H9 (cell line): ENCODE measurements around the gene DLG1. TPM values are rescaled to one million over a fixed set of nuclear protein-coding genes. Genes with fewer than 3 reads are reported as not detected.

Experiments
- DNase-seq: peaks from one replicate; pipeline ENCODE4 v3.0.0-alpha.2; 2017
- H2AFZ ChIP-seq: one replicate; pipeline ENCODE4 v1.6.1; 2013; ENCODE audit warnings: mild to moderate bottlenecking, low read length, control low read depth, moderate library complexity
- H2AK5ac ChIP-seq: 2 replicates; pipeline ENCODE4 v1.6.1; 2013; ENCODE audit warnings: low read length, control low read depth, mixed read lengths; ENCODE audit not compliant: insufficient read length
- H2BK120ac ChIP-seq: one replicate; pipeline ENCODE4 v1.6.1; 2013; ENCODE audit warnings: low read depth, mild to moderate bottlenecking, low read length, control low read depth, inconsistent platforms; ENCODE audit not compliant: poor library complexity, severe bottlenecking
- H2BK12ac ChIP-seq: 2 replicates; pipeline ENCODE4 v1.6.1; 2013; ENCODE audit warnings: low read length, control low read depth, mixed read lengths, low read depth; ENCODE audit not compliant: insufficient read length
- H2BK15ac ChIP-seq: 2 replicates; pipeline ENCODE4 v1.6.1; 2013; ENCODE audit warnings: low read depth, low read length, control low read depth
- H2BK20ac ChIP-seq: one replicate; pipeline ENCODE4 v1.6.1; 2013; ENCODE audit warnings: low read depth, mild to moderate bottlenecking, low read length, control low read depth, inconsistent platforms; ENCODE audit not compliant: poor library complexity, severe bottlenecking
- H2BK5ac ChIP-seq: 2 replicates; pipeline ENCODE4 v1.6.1; 2013; ENCODE audit warnings: low read length, control low read depth, mixed read lengths; ENCODE audit not compliant: insufficient read length
- H3K14ac ChIP-seq: 2 replicates; pipeline ENCODE4 v1.6.1; 2013; ENCODE audit warnings: low read length, control low read depth; ENCODE audit not compliant: insufficient read depth
- H3K18ac ChIP-seq: 2 replicates; pipeline ENCODE4 v1.6.1; 2013; ENCODE audit warnings: low read depth, mild to moderate bottlenecking, mixed read lengths, low read length, control low read depth; ENCODE audit not compliant: insufficient read length
- H3K23ac ChIP-seq: 2 replicates; pipeline ENCODE4 v1.6.1; 2013; ENCODE audit warnings: low read length, control low read depth, mixed read lengths, low read depth; ENCODE audit not compliant: insufficient read length
- H3K23me2 ChIP-seq: 2 replicates; pipeline ENCODE4 v1.6.1; 2013; ENCODE audit warnings: low read depth, mild to moderate bottlenecking, mixed read lengths, low read length, control low read depth; ENCODE audit not compliant: insufficient read length, poor library complexity, severe bottlenecking
- H3K27ac ChIP-seq: 2 replicates; pipeline ENCODE4 v1.5.1; 2013; ENCODE audit warnings: low read length, control low read depth, mixed read lengths, low read depth; ENCODE audit not compliant: insufficient read length
- H3K27me3 ChIP-seq: 2 replicates; pipeline ENCODE4 v1.6.1; 2013; ENCODE audit warnings: low read length, control low read depth, inconsistent platforms; ENCODE audit not compliant: insufficient read depth
- H3K4ac ChIP-seq: 2 replicates; pipeline ENCODE4 v1.6.1; 2013; ENCODE audit warnings: low read depth, mild to moderate bottlenecking, control low read depth, inconsistent platforms, low read length, moderate library complexity
- H3K4me1 ChIP-seq: 2 replicates; pipeline ENCODE4 v1.6.1; 2013; ENCODE audit warnings: low read length, control low read depth, inconsistent platforms; ENCODE audit not compliant: insufficient read depth
- H3K4me2 ChIP-seq: 2 replicates; pipeline ENCODE4 v1.6.1; 2013; ENCODE audit warnings: low read length, control low read depth, mixed read lengths; ENCODE audit not compliant: insufficient read length, insufficient read depth
- H3K56ac ChIP-seq: 2 replicates; pipeline ENCODE4 v1.6.1; 2013; ENCODE audit warnings: low read depth, mild to moderate bottlenecking, mixed read lengths, low read length, control low read depth; ENCODE audit not compliant: insufficient read length
- H3K79me1 ChIP-seq: 2 replicates; pipeline ENCODE4 v1.6.1; 2013; ENCODE audit warnings: low read depth, mild to moderate bottlenecking, moderate library complexity, low read length, control low read depth, inconsistent platforms; ENCODE audit not compliant: insufficient read depth, poor library complexity, severe bottlenecking
- H3K79me2 ChIP-seq: 2 replicates; pipeline ENCODE4 v1.6.1; 2013; ENCODE audit warnings: low read length, control low read depth, inconsistent platforms; ENCODE audit not compliant: insufficient read depth
- H3K9ac ChIP-seq: 2 replicates; pipeline ENCODE4 v1.6.1; 2013; ENCODE audit warnings: low read length, control low read depth, mixed read lengths; ENCODE audit not compliant: insufficient read length; ENCODE audit errors: extremely low read depth
- H3K9me3 ChIP-seq: one replicate; pipeline ENCODE4 v1.6.1; 2013; ENCODE audit warnings: low read depth, low read length, inconsistent platforms; ENCODE audit not compliant: control insufficient read depth
- H3T11ph ChIP-seq: one replicate; pipeline ENCODE4 v1.6.1; 2013; ENCODE audit warnings: mild to moderate bottlenecking, low read length, control low read depth, inconsistent platforms
- H4K20me1 ChIP-seq: one replicate; pipeline ENCODE4 v1.6.1; 2013; ENCODE audit not compliant: control insufficient read depth, insufficient read length, insufficient read depth
- H4K5ac ChIP-seq: 2 replicates; pipeline ENCODE4 v1.6.1; 2013; ENCODE audit warnings: low read depth, mild to moderate bottlenecking, mixed read lengths, low read length, control low read depth; ENCODE audit not compliant: insufficient read length
- H4K8ac ChIP-seq: replicated peaks from 2 replicates; pipeline ENCODE4 v1.6.1; 2013; ENCODE audit warnings: low read length, control low read depth, mixed read lengths, low read depth; ENCODE audit not compliant: insufficient read length
- H4K91ac ChIP-seq: 2 replicates; pipeline ENCODE4 v1.6.1; 2013; ENCODE audit warnings: low read depth, mild to moderate bottlenecking, moderate library complexity, mixed read lengths, low read length, control low read depth; ENCODE audit not compliant: insufficient read length
- H3K27ac Mint-ChIP-seq, 3 experiments: 2 replicates in 2 of 3; 3 replicates in 1 of 3; pipeline ENCODE4 v1.8.0; 2020 to 2021; ENCODE audit warnings: mixed read lengths in 3 of 3, mild to moderate bottlenecking in 1 of 3, moderate library complexity in 1 of 3
- H3K27me3 Mint-ChIP-seq: 2 replicates; pipeline ENCODE4 v1.8.0; 2021; ENCODE audit warnings: low read depth, mild to moderate bottlenecking, moderate library complexity, mixed read lengths
- H3K36me3 Mint-ChIP-seq, 3 experiments: 2 replicates in 2 of 3; 3 replicates in 1 of 3; pipeline ENCODE4 v1.8.0; 2020 to 2021; ENCODE audit warnings: low read depth in 3 of 3, mixed read lengths in 3 of 3; ENCODE audit not compliant: insufficient read depth in 1 of 3
- H3K4me1 Mint-ChIP-seq, 2 experiments: 2 replicates each; pipeline ENCODE4 v1.8.0; 2020; ENCODE audit warnings: mixed read lengths in 2 of 2
- H3K4me3 Mint-ChIP-seq, 2 experiments: 2 replicates in 1 of 2; 3 replicates in 1 of 2; pipeline ENCODE4 v1.8.0; 2020 to 2021; ENCODE audit warnings: mild to moderate bottlenecking in 2 of 2, mixed read lengths in 2 of 2, moderate library complexity in 1 of 2
- H3K9me3 Mint-ChIP-seq, 2 experiments: 2 replicates in 1 of 2; 3 replicates in 1 of 2; pipeline ENCODE4 v1.8.0; 2020; ENCODE audit warnings: mild to moderate bottlenecking in 2 of 2, mixed read lengths in 2 of 2, moderate library complexity in 1 of 2
- WGBS: extraction: QIAGEN DNeasy Blood & Tissue Kit; methylation state at CpG from one replicate; pipeline ENCODE4 v1.1.7; 2013; ENCODE audit warnings: missing lambda C conversion rate, low lambda C conversion rate, mixed read lengths; ENCODE audit not compliant: insufficient read length; ENCODE audit errors: extremely low coverage; 5-methylcytosine and 5-hydroxymethylcytosine counted together
- total RNA-seq: library from RNA; stranded (reverse); gene quantifications from 2 replicates; pipeline ENCODE4 v1.2.1, GENCODE V29; 2021
- TF ChIP-seq, protein P1 (sequence below): fragments of 200-600 bp; sonication (generic); conservative IDR thresholded peaks from 3 replicates; pipeline ENCODE4 v1.8.0; 2021; ENCODE audit warnings: antibody characterized with exemption, mild to moderate bottlenecking

DLG1 gene
- total RNA-seq, 1 experiment from 2014 or later, result 84.1 TPM

DNA sequence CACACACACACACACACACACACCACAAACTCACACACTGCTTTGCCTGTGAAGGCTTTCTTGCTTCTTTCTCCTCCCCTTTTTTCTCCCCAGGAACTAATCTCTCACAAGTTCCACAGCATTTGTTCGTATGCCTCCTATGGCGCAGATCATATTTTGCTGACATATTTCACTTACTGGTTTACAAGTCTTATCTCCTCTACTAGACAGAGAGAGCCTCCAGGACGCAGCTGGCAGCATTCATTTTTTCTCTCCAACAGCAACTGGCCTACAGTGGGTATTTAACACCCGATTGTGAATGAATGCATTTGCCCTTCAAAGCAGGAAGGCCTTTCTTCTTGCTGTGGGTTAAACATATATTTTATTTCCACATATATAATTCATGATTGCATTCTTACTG lies 47.0 kb upstream of the DLG1 start:
- H2BK12ac ChIP-seq, result no peak overlapping the region
- H2BK15ac ChIP-seq, result no peak overlapping the region
- no peaks in the 10 kb centered on the region for H3K9me3 Mint-ChIP-seq
- no peak overlapping the region for H3K27ac ChIP-seq
- peaks cover under 1% of the 10 kb centered on the region; the same call in 1 of the 2 replicates for H3K27me3 Mint-ChIP-seq
- TF ChIP-seq, protein P1, sequence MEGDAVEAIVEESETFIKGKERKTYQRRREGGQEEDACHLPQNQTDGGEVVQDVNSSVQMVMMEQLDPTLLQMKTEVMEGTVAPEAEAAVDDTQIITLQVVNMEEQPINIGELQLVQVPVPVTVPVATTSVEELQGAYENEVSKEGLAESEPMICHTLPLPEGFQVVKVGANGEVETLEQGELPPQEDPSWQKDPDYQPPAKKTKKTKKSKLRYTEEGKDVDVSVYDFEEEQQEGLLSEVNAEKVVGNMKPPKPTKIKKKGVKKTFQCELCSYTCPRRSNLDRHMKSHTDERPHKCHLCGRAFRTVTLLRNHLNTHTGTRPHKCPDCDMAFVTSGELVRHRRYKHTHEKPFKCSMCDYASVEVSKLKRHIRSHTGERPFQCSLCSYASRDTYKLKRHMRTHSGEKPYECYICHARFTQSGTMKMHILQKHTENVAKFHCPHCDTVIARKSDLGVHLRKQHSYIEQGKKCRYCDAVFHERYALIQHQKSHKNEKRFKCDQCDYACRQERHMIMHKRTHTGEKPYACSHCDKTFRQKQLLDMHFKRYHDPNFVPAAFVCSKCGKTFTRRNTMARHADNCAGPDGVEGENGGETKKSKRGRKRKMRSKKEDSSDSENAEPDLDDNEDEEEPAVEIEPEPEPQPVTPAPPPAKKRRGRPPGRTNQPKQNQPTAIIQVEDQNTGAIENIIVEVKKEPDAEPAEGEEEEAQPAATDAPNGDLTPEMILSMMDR, result no peak
- H3K18ac ChIP-seq, result no peak overlapping the region
- DNase-seq, result no peak
- no peak overlapping the region for H3K27ac Mint-ChIP-seq
- no peak overlapping the region for H3K4me2 ChIP-seq
- no peaks in the 10 kb centered on the region for H3K36me3 Mint-ChIP-seq
- no peak overlapping the region for H3T11ph ChIP-seq
- no peaks in the 10 kb centered on the region for H3K23me2 ChIP-seq
- no peaks in the 10 kb centered on the region for H3K4me1 ChIP-seq
- H4K5ac ChIP-seq, result no peak overlapping the region
- no peak overlapping the region for H2AFZ ChIP-seq
- H3K4ac ChIP-seq, result no peak overlapping the region
- no peak overlapping the region for H4K91ac ChIP-seq
- no peak overlapping the region for H3K14ac ChIP-seq
- H3K4me1 Mint-ChIP-seq, result peaks cover 9 to 20% of the 10 kb centered on the region in 2 experiments
- H4K8ac ChIP-seq, result no peak overlapping the region
- no peak overlapping the region for H3K9ac ChIP-seq
- no peak overlapping the region for H3K4me3 Mint-ChIP-seq
- no peaks in the 10 kb centered on the region for H3K79me1 ChIP-seq
- no peak overlapping the region for H2BK120ac ChIP-seq
- peaks cover 2% of the 10 kb centered on the region for H4K20me1 ChIP-seq
- H3K23ac ChIP-seq, result no peak overlapping the region
- H2BK20ac ChIP-seq, result no peak overlapping the region
- WGBS, result no CpG with 5 or more reads among the region's 4 CpGs
- H3K9me3 ChIP-seq, result no peaks in the 10 kb centered on the region
- H2BK5ac ChIP-seq, result no peak overlapping the region
- H3K27me3 ChIP-seq, result no peaks in the 10 kb centered on the region
- H3K56ac ChIP-seq, result no peak overlapping the region
- H3K79me2 ChIP-seq, result no peaks in the 10 kb centered on the region
- no peak overlapping the region for H2AK5ac ChIP-seq
